ENCODE results near the gene VAPA.

GRCh38 chr18:9878783-9879242, 35.0 kb upstream of the VAPA start:
- TF ChIP-seq CTCF (IDR thresholded peaks at IDR 0.05) (no peak), EZH2 (IDR thresholded peaks at IDR 0.05; ENCODE audit: borderline replicate concordance, insufficient read depth, low read depth, low read length, poor library complexity, severe bottlenecking) (no peak)

Measured in B cell (primary cell).